ENCODE data around the gene POC1A.

DNA sequence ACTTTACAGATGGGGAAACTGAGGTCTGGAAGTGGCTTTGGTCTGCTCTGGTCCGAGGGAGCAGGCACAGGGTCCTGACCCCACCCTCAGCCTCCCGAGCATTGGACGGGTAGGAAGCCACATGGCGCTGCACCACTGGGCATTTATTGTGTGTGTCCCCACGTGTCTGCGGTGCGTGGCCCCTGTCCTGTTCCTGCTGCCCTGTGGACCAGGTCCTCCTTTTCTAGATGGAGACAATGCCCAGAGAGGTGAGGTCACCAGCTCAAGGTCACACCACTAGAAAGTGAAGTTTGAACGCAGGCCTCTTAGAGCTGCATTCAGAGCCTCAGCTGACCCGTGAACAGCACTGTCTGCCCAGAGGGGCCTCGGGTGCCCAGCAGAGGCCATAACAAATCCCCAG is 124.7 kb downstream of the POC1A start:
- TF ChIP-seq POLR2A (IDR thresholded peaks at IDR 0.05; ENCODE audit: low read length) (no peak), GATA1 (IDR thresholded peaks at IDR 0.05; ENCODE audit: low read depth, low read length) (no peak)

All from erythroblast (primary cell).